HepG2 (cell line): ENCODE data around the gene RGS6. TPM values are rescaled to one million over a fixed set of nuclear protein-coding genes. Genes with fewer than 3 reads are reported as not detected.

ENCODE experiments used
- ATAC-seq: fragments of 200-7000 bp; cut with Tn5 transposase; 3 replicates; pipeline ENCODE4 v1.9.1; 2020; ENCODE audit warnings: mild to moderate bottlenecking, moderate library complexity
- BruUV-seq: library from RNA; stranded (reverse); fragments of 400-500 nt; replicated peaks from 2 replicates; lab custom pipeline; 2021; lab: Mats Ljungman, UMichigan
- CTCF ChIA-PET: fragments of 300-600 bp; formaldehyde crosslinking; extraction: SDS; loops from one replicate; lab custom pipeline; 2021; ENCODE audit warnings: low total read pairs, inconsistent platforms, low intra/inter-chr PET ratio; lab: Yijun Ruan, JAX
- POLR2A ChIA-PET: fragments of 350-600 bp; sonication (Branson Sonifier 250); formaldehyde crosslinking; loops from one replicate; lab custom pipeline; 2020; ENCODE audit warnings: antibody characterized with exemption, inconsistent platforms; lab: Yijun Ruan, JAX
- DNase-seq: peaks from one replicate; pipeline ENCODE4 v3.0.0-alpha.2; 2015; ENCODE audit warnings: low spot score
- FAIRE-seq: peaks from 3 replicates; lab custom pipeline; 2011; peaks lifted over from hg19 to GRCh38; lab: Jason Lieb, UNC
- H2AFZ ChIP-seq: one replicate; pipeline ENCODE4 v1.6.1; 2011; ENCODE audit warnings: low read length, inconsistent platforms
- H3K27ac ChIP-seq: fragments of 300-600 bp; 3 replicates; pipeline ENCODE4 v1.8.0; 2011; ENCODE audit warnings: mixed run types, mild to moderate bottlenecking, mixed read lengths, low read length, inconsistent platforms; ENCODE audit not compliant: insufficient read depth; ENCODE audit errors: extremely low read length
- H3K27me3 ChIP-seq, 2 experiments: fragments of 200-600 bp in 1 of 2; 2 replicates in 1 of 2; 3 replicates in 1 of 2; pipeline versions ENCODE4 v1.6.0 to v1.8.0; 2011; ENCODE audit warnings: low read length in 2 of 2, mild to moderate bottlenecking in 2 of 2, moderate library complexity in 2 of 2, inconsistent platforms in 1 of 2; ENCODE audit not compliant: insufficient read depth in 2 of 2, control insufficient read depth in 1 of 2
- H3K36me3 ChIP-seq, 2 experiments: fragments of 200-600 bp in 1 of 2; replicated peaks in 1 of 2; 2 replicates in 1 of 2; 3 replicates in 1 of 2; pipeline versions ENCODE4 v1.5.1 to v1.8.0; 2011; ENCODE audit warnings: low read length in 2 of 2, inconsistent platforms in 1 of 2; ENCODE audit not compliant: insufficient read depth in 2 of 2, control insufficient read depth in 1 of 2
- H3K4me1 ChIP-seq: 2 replicates; pipeline ENCODE4 v1.5.1; 2012; ENCODE audit warnings: low read length, inconsistent platforms; ENCODE audit not compliant: insufficient read depth
- H3K4me2 ChIP-seq: 2 replicates; pipeline ENCODE4 v1.6.0; 2011; ENCODE audit warnings: low read depth, low read length, inconsistent platforms
- H3K4me3 ChIP-seq, 3 experiments: fragments of 200-600 bp in 1 of 3; sonication (generic), shearing (Covaris generic) in 1 of 3; replicated peaks in 1 of 3; 2 replicates each; pipeline ENCODE4 v1.5.1; 2011 to 2016; ENCODE audit warnings: low read length in 3 of 3, inconsistent platforms in 2 of 3, low read depth in 2 of 3, mild to moderate bottlenecking in 2 of 3, control low read depth in 1 of 3, mixed read lengths in 1 of 3; ENCODE audit not compliant: insufficient read depth in 1 of 3
- H3K79me2 ChIP-seq: one replicate; pipeline ENCODE4 v1.6.1; 2011; ENCODE audit warnings: low read length, inconsistent platforms; ENCODE audit not compliant: insufficient read depth
- H3K9ac ChIP-seq: 2 replicates; pipeline ENCODE4 v1.6.0; 2011; ENCODE audit warnings: mild to moderate bottlenecking, low read depth, low read length, inconsistent platforms; ENCODE audit not compliant: insufficient read depth
- H3K9me3 ChIP-seq: 2 replicates; pipeline ENCODE4 v1.5.1; 2012; ENCODE audit warnings: mild to moderate bottlenecking, low read length
- H4K20me1 ChIP-seq: 2 replicates; pipeline ENCODE4 v1.6.0; 2011; ENCODE audit warnings: inconsistent platforms, mild to moderate bottlenecking, low read length, moderate library complexity; ENCODE audit not compliant: insufficient read depth
- AHR ChIP-seq: IDR thresholded peaks from 2 replicates; pipeline ENCODE4 v1.6.1; 2018; ENCODE audit warnings: missing genetic modification reagents, missing compliant biosample characterization
- ARID2 ChIP-seq: sonication (generic); formaldehyde crosslinking; IDR thresholded peaks from 2 replicates; pipeline ENCODE4 v1.8.1; 2022; ENCODE audit warnings: mild to moderate bottlenecking, missing genetic modification reagents, borderline replicate concordance
- FOSL2 ChIP-seq: sonication (generic); formaldehyde crosslinking; IDR thresholded peaks from 2 replicates; pipeline ENCODE4 v1.4.0; 2020; ENCODE audit warnings: missing genetic modification reagents
- KLF11 ChIP-seq: IDR thresholded peaks from 2 replicates; pipeline ENCODE4 v1.6.1; 2016; ENCODE audit warnings: missing compliant biosample characterization
- SPEN ChIP-seq: sonication (generic); formaldehyde crosslinking; IDR thresholded peaks from 2 replicates; pipeline ENCODE4 v1.5.1; 2020; ENCODE audit warnings: low read depth, mild to moderate bottlenecking, missing genetic modification reagents
- SRSF4 ChIP-seq: fragments of 200-400 bp; formaldehyde crosslinking; IDR thresholded peaks from one replicate; pipeline ENCODE4 v1.6.1; 2018; ENCODE audit warnings: mild to moderate bottlenecking, low read depth, low read length, moderate library complexity; ENCODE audit not compliant: poor library complexity, severe bottlenecking
- ZNF770 ChIP-seq: sonication (generic); formaldehyde crosslinking; IDR thresholded peaks from 2 replicates; pipeline ENCODE4 v1.5.0; 2020; ENCODE audit warnings: mild to moderate bottlenecking, missing genetic modification reagents
- WGBS: methylation state at CpG from one replicate; pipeline ENCODE4 v1.1.6; 2017; ENCODE audit warnings: low lambda C conversion rate; 5-methylcytosine and 5-hydroxymethylcytosine counted together
- in situ Hi-C: cut with HindIII; loops from 2 replicates; pipeline ENCODE4 v1.10.0; 2017; ENCODE audit warnings: low pct_unique_long_range_greater_than_20kb; ENCODE audit not compliant: extremely low pct_ligation_motif_present
- intact Hi-C: fragments of 100-400 bp; cut with micrococcal nuclease; formaldehyde crosslinking; loops from one replicate; pipeline ENCODE4 v1.10.0; 2022; ENCODE audit not compliant: unreplicated experiment
- polyA plus RNA-seq, 8 experiments: library from polyadenylated mRNA; depleted of rRNA in 3 of 8; stranded (reverse) in 7 of 8; unstranded in 1 of 8; fragments of >200 nt; fragmentation: Illumina TruSeq in 4 of 8; extraction: Trizol in 4 of 8; gene quantifications; 2 replicates each; pipeline versions ENCODE4 v1.2.1 to v1.2.3, GENCODE V29; 2011 to 2016; ENCODE audit warnings: low read depth in 4 of 8, missing spikeins in 1 of 8, mixed read lengths in 1 of 8; ENCODE audit not compliant: insufficient read depth in 1 of 8
- total RNA-seq, 5 experiments: library from RNA; depleted of rRNA; stranded (reverse); fragments of >200 nt; fragmentation: Illumina TruSeq; extraction: Trizol; gene quantifications; 2 replicates each; pipeline ENCODE4 v1.2.3, GENCODE V29; 2016; ENCODE audit warnings: low read depth in 1 of 5

Gene RGS6
- total and polyA plus RNA-seq, 2 of the 13 experiments (the other 11 are each of a cell fraction or from before 2014, with no cell fraction given) = not detected

DNA sequence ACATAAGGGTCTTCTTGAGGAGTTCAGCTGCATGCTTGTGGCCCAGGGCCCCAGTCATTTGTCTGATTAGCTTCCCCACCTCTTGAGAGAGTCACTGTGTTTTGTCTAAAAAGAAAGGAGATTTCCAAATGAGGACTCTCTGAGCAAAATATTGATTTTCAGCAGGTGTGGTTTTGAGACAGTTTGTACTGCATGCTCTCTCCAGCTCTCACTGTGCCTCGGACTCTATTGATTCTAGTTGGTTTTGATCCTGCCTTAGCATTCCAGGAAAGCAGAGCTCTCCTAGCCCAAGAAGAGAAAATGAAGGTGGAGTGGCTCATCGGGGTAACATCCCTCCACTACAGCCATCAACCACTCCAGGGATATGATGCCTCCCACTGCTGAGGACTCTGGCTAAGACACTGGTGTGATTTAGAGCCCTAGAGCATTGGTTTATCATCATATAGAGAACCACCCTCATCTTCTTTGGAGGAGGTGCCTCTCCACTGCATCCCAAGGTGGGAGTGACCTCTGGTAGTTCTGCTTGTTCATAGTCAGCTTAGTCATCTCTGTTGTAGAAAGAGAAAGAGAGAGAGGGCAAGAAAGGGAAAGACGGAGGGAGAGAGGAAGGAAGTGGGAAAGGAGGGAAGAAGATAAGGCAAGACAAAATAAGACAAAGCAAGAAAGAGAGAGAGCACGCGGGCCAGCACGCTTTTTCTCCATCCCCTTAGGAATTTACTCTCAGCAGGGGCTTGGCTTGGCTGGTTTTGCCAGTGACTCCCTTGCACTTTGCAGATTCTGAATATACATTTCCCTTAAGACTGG, 596.0 kb downstream of the RGS6 start:
- FAIRE-seq = no peak

More for the DNA sequence above, 596.0 kb downstream of the RGS6 start:
- TF ChIP-seq ZNF770 (CRISPR knock-in tag) (no peak), SRSF4 (no peak), AHR (CRISPR knock-in tag) (no peak), FOSL2 (CRISPR knock-in tag) (no peak), KLF11 (CRISPR knock-in tag) (no peak), ARID2 (CRISPR knock-in tag) (no peak), SPEN (CRISPR knock-in tag) (no peak)
- intact Hi-C loops (no loop called here), in situ Hi-C loops (no loop called here)
- Histone ChIP-seq H4K20me1 (no peaks in the 10 kb centered on the region), H3K4me1 (no peaks in the 10 kb centered on the region), H3K36me3 (no peaks in the 10 kb centered on the region), H3K4me2 (no peak overlapping the region), H3K9ac (no peak overlapping the region), H2AFZ (no peak overlapping the region), H3K27me3 (no peaks in the 10 kb centered on the region; a peak in 2 of 5 replicates), H3K27ac (no peak overlapping the region), H3K79me2 (no peaks in the 10 kb centered on the region), H3K9me3 (no peaks in the 10 kb centered on the region), H3K4me3 (no peak overlapping the region)
- ChIA-PET POLR2A (no interaction called here), CTCF (no interaction called here)
- no TSS peak for BruUV-seq
- DNase-seq = no peak
- ATAC-seq = no peak
- WGBS = 7% methylated on average over 6 of the region's 6 CpGs
